Brain microvascular endothelial cell (primary cell): ENCODE measurements around the gene PILRB.
"Not testable (repeated sequence)": the region's sequence is repeated elsewhere in the genome, so short reads cannot be mapped to it uniquely, and the experiment has no call there.

Experiments used
- DNase-seq: peaks from one replicate; pipeline ENCODE4 v3.0.0-alpha.2; 2020
- H3K27ac ChIP-seq: fragments of 250-450 bp; sonication (Bioruptor Pico); 2 replicates; pipeline ENCODE4 v1.5.1; 2020; ENCODE audit warnings: mild to moderate bottlenecking, moderate library complexity
- H3K27me3 ChIP-seq: fragments of 250-450 bp; sonication (Bioruptor Pico); replicated peaks from 2 replicates; pipeline ENCODE4 v1.5.1; 2020; ENCODE audit warnings: mild to moderate bottlenecking
- H3K36me3 ChIP-seq: fragments of 250-450 bp; sonication (Bioruptor Pico); replicated peaks from 2 replicates; pipeline ENCODE4 v1.5.1; 2020; ENCODE audit warnings: mild to moderate bottlenecking
- H3K4me3 ChIP-seq: 2 replicates; pipeline ENCODE4 v1.5.1; 2011; ENCODE audit warnings: low read depth, mild to moderate bottlenecking, control low read depth, low read length, moderate library complexity
- in situ Hi-C: cut with HindIII; loops from 2 replicates; pipeline ENCODE4 v1.10.0; 2017; ENCODE audit warnings: low sequenced_read_pairs, low pct_ligation_motif_present
- TF ChIP-seq, protein P1 (sequence below): IDR thresholded peaks from 2 replicates; pipeline ENCODE4 v1.5.1; 2011; ENCODE audit warnings: low read depth, mild to moderate bottlenecking, moderate library complexity, low read length, control low read depth, inconsistent platforms; ENCODE audit errors: missing control alignments

PILRB gene

DNA sequence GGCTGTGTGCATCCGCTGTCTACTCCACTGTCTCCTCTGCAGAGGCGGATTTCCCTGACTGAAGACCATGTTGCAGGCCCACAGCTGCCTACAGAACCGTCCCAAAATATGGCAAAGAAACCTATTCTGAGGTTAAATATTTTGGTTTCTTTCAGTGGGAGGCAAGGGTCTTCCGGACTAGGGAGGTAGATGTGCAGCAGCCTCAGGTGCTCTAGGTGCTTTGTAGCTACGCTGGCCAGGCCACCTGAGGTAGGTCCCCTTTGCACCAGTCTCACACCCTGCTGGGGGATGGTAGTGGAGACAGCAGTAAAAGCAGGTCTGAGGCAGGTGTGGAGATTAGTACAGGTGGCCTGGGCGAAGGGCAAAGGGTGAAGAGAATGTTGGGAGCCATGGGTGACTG is 8.2 kb upstream of the PILRB start:
- no peak for DNase-seq
- in situ Hi-C loops = no loop called here
- no peak overlapping the region for H3K27ac ChIP-seq
- no peak overlapping the region for H3K4me3 ChIP-seq
- H3K36me3 ChIP-seq = peaks cover 64% of the 10 kb centered on the region
- TF ChIP-seq, protein P1, sequence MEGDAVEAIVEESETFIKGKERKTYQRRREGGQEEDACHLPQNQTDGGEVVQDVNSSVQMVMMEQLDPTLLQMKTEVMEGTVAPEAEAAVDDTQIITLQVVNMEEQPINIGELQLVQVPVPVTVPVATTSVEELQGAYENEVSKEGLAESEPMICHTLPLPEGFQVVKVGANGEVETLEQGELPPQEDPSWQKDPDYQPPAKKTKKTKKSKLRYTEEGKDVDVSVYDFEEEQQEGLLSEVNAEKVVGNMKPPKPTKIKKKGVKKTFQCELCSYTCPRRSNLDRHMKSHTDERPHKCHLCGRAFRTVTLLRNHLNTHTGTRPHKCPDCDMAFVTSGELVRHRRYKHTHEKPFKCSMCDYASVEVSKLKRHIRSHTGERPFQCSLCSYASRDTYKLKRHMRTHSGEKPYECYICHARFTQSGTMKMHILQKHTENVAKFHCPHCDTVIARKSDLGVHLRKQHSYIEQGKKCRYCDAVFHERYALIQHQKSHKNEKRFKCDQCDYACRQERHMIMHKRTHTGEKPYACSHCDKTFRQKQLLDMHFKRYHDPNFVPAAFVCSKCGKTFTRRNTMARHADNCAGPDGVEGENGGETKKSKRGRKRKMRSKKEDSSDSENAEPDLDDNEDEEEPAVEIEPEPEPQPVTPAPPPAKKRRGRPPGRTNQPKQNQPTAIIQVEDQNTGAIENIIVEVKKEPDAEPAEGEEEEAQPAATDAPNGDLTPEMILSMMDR = no peak
- H3K27me3 ChIP-seq = no peaks in the 10 kb centered on the region

DNA sequence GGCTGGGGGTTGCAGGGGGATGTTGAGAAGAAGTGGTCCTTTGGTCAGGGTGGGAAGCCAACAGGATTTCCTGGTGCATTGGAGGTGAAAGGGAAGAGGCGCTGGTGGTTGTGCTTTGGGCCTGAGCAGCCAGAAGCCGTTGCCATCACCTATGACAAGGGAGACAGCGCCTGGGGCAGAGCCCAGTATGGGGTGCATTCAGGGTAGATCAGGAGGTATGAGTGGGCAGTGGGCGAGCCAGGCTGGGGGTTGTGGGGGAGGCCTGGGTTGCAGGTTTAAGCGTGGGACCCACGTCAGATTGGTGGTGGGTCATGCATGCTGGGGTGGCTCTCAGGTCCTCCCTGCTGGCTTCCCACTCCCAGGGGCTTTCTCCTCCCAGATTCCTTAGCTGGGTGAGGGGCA is 6.3 kb upstream of the PILRB start:
- Histone ChIP-seq H3K36me3 (peaks cover 69% of the 10 kb centered on the region), H3K27me3 (no peaks in the 10 kb centered on the region), H3K27ac (no peak overlapping the region), H3K4me3 (no peak overlapping the region)
- TF ChIP-seq, protein P1 = no peak
- DNase-seq = no peak
- in situ Hi-C loops = no loop called here

DNA sequence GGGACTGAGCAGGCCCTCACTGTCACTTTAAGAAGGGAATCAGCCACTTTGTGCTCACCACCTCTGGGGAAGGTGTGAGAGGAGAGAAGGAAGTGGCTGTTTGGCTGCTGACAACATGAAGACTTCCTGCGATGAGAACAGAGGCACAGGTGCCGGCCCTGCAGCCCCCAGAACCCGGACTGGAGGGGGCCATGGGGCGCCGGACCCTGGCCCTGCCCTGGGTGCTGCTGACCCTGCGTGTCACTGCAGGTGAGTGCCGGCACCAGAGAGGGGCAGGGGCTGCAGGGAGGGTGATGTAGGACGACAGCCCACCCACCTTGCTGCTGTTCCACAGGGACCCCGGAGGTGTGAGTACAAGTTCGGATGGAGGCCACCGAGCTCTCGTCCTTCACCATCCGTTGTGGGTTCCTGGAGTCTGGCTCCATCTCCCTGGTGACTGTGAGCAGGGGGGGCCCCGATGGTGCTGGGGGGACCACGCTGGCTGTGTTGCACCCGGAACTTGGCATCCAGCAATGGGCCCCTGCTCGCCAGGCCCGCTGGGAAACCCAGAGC is 5.6 kb upstream of the PILRB start:
- DNase-seq, in situ Hi-C loops, H3K27ac ChIP-seq, H3K27me3 ChIP-seq, H3K4me3 ChIP-seq: not testable (repeated sequence)
- H3K36me3 ChIP-seq = peaks cover 69% of the 10 kb centered on the region

DNA sequence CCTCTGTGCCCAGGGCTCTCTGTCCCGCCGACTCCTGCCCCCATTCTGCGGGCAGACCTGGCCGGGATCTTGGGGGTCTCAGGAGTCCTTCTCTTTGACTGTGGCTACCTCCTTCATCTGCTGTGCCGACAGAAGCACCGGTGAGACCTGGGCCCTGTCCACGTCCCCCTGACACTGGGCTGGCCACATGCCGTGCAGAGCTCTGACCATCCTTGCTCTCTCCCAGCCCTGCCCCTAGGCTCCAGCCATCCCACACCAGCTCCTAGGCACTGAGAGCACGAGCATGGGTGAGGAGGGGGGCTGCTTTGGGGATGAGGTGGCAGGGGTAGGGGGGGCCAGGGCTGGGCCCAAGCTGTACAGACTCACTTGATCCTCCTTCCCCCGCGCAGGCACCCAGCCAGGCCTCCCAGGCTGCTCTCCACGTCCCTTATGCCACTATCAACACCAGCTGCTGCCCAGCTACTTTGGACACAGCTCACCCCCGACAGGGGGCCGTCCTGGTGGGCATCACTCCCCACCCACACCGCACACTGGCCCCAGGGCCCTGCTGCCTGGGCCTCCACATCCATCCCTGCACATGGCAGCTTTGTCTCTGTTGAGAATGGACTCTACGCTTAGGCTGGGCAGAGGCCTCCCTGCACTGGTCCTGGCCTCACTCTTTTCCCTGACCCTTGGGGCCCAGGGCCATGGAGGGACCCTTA is 4.8 kb upstream of the PILRB start:
- no peak overlapping the region for H3K27ac ChIP-seq
- TF ChIP-seq, protein P1 = no peak

DNA sequence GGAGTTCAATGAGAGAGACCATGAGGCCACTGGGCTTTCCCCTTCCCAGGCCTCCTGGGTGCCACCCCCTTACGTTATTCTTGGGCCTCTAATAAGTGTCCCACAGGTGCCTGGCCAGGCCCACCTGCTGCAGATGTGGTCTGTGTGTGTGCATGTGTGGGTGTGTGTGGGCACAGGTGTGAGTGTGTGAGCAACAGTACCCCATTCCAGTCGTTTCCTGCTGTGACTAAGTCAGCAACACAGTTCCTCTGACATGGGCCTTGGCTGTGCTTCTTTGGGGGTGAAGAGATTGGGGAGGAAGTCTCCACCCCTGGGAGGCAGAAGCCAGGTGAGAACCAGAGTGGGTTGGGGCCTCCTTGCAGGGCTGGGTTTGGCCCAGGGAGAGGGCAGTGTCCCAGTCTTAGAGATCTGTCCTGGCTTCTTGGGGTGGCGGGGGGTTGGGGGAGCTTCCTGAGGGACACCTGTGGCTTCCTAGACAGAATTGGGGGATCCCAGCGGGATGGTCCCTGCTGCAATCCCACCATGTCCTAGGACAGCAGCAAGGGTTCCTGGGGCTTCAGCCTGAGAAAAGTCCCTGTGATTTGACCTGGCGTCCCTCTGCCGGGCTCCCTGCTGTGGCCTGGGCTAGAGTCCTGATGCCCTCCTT is 4.1 kb upstream of the PILRB start:
- TF ChIP-seq, protein P1 = no peak
- Histone ChIP-seq H3K27ac (no peak overlapping the region), H3K36me3 (peaks cover 72% of the 10 kb centered on the region), H3K4me3 (no peak overlapping the region), H3K27me3 (no peaks in the 10 kb centered on the region)
- DNase-seq = no peak
- in situ Hi-C loops = no loop called here

More for the DNA sequence above, 4.8 kb upstream of the PILRB start:
- no peak for DNase-seq
- in situ Hi-C loops = no loop called here
- Histone ChIP-seq H3K27me3 (no peaks in the 10 kb centered on the region), H3K36me3 (peaks cover 66% of the 10 kb centered on the region), H3K4me3 (no peak overlapping the region)

DNA sequence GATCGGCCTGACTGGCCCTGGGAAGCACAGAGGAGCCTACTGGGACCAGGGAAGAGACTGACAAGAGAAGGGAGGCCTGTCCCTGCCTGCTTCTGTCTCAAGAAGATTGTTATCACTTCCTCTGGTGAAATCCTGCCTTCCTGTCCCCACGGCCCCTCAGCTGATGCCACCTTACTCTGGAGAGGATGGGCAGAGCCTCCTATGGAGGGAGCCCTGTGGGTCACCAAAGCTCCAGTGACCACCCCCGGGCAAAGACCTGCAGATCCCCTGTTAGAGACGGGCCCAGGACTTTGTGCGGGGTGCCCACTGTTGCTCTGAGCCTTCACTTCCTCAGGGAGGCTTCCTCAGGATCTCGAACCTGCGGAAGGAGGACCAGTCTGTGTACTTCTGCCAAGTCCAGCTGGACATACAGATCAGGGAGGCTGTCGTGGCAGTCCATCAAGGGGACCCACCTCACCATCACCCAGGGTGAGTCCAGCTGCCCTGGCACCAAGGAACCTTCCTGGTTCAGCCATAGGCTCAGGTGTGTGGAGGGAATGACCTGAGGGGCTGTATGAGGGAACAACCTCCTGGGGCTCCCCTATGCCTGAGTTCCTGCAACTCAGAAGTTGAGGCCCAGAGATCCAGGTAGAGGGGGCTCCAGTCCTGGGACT is 1.4 kb upstream of the PILRB start:
- TF ChIP-seq, protein P1 = no peak
- in situ Hi-C loops = no loop called here
- Histone ChIP-seq H3K27ac (no peak overlapping the region), H3K36me3 (peaks cover 83% of the 10 kb centered on the region), H3K27me3 (no peaks in the 10 kb centered on the region), H3K4me3 (no peak overlapping the region)
- DNase-seq = no peak
